Ureter (tissue), 1 donor: ENCODE data around the gene CAMKK2. TPM values are rescaled to one million over a fixed set of nuclear protein-coding genes. Genes with fewer than 3 reads are reported as not detected.
"Not testable (repeated sequence)": the region's sequence is repeated elsewhere in the genome, so short reads cannot be mapped to it uniquely, and the experiment has no call there.

Experiments used
- DNase-seq: peaks from one replicate; pipeline ENCODE4 v3.0.0-alpha.2; 2020; ENCODE audit warnings: low spot score
- total RNA-seq: library from RNA; stranded (reverse); gene quantifications from one replicate; pipeline ENCODE4 v1.2.4, GENCODE V29; 2023
- donor health status: DM: yes; HTN: yes; CAD: no.

CAMKK2 gene
- total RNA-seq, 1 donor from 2014 or later = 38.8 TPM

- no peak for DNase-seq
Observed at GRCh38 chr12:121245951-121246350, 50.6 kb downstream of the CAMKK2 start.

DNA sequence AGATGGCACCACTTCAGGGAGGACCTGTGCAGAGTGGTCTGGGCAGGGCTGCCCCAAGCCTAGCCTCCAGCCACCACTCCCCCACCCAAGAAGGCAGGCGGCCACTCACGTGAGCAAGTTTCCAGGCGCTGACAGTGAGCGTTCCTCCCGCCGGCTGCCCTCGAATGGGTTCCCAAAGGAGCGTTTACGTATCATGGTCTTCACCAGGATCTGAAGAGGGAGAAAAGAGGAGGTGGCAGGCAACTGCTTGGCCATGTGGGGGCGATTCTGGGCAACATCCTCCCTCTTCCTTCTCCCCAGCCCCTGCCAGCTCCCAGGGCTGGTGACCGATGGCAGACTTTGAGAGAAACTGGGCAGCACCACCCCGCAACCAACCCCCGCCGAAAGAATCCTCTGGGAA is 51.5 kb downstream of the CAMKK2 start:
- DNase-seq = no peak

DNA sequence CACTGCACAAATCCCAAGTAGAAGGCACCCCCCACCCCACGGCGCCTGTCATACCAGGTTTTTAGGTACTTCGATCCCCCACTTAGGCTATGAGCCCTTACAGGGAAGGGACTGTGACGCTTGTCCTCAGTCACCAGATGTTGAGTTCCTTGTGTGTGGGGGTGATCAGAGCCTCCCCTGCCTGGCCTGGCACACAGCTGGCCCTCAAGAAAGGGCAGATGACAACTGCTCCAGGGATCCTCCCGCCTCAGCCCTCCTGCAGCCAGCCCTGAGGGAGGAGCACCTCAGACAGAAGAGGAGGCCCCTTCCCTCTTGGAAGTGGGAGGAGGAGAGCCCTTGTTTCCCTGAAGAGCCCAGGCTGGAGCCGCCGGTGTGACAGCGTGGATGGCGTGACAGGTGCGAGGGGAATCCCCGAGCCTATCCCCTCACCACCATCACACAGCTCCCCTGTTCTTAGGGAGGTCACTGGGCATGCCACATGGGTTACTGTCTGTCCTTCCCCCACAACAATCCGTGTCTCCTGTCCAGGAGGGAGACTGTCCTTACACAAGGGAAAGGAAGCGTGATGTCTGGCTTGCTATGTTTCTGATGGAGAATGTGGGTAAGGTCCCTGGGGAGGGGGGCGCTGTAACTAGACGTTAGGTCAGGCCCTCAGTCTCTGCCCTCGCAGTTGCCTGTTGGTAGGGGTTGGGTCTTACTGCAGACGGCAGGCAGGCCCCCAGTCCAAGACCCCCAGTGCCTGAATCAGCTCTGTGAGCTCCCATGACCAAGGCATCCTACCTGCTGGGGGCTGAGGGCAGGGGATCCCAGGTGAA is 55.1 kb downstream of the CAMKK2 start:
- DNase-seq = peak; percentile 55

DNA sequence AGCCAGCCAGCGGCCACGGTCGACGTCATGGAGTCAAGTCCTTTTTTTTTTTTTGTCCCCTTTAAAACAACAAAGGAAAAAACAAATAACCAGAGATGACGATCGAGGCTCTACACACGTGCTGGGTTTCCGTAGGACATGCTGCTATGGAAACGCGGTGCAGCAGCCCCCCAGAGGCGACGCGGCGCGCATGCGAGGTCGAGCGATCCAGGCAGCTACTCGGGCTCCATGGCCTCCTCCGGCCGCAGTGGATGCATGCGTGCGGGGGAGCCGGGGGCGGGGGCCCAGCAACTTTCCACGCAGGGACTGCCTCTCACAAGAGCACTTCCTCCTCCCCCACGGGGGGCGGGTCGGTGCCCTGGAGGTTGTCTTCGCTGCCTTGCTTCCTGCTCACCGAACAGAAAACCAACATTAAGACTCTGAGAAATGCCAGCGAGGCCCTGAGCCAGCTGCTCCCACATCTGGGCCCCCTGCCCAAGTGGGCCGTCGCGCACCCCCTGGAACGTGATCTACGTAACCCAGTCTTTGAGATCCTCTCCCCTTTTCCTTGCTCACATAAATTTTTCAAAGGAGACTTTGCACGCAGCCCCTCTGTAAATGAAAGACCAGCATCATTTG is 55.9 kb downstream of the CAMKK2 start:
- DNase-seq = peak; percentile 86

DNA sequence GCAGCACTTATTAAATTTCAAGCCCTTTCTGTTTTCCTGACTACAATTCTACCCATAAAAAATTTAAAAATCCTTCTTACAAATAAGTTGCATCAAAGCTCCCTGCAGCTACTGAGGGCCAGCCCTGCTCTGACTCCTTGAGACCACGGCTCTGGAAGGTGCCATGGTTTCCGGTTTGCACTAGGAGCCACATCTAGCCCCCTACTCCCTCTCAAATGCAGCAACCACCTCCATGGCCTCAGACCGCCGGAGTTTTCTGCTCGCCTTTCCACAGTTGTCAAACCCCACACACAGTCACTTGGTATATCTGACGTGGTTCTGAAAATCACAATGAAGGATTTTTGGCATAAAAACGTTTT is 56.5 kb downstream of the CAMKK2 start:
- no peak for DNase-seq

DNA sequence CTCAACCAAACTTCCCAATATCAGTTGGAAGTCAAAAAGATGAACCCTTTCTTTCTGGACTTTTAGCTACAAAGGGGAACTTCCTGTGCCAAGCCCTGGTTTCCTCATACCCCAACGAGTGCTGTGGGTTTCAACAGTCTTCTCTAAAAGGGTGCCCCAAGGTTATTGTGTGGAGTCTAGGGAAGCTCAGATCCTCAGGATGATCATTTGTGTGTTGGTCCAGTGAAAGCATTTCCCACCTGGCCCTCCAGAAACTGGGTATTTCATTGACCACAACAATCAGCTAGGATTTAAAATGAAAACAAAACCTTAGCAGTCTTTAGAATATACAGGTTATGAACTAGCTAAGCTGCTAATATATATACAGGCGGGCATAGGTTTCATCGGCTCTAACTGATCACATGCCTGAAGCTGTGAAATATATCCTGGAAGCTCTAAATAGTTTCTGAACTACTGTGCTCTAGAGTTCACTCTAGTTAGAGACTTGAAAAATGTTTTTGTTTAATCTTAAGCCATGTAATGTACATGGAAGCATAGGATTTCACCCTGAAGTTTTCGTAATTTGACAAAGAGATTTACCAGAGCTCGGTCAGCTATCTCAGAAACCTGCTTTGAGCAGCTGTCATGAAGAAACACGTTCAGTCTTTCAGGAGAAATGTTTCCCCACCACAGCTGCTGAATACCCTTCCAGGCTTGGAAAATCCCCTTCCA is 57.0 kb downstream of the CAMKK2 start:
- DNase-seq = no peak

DNA sequence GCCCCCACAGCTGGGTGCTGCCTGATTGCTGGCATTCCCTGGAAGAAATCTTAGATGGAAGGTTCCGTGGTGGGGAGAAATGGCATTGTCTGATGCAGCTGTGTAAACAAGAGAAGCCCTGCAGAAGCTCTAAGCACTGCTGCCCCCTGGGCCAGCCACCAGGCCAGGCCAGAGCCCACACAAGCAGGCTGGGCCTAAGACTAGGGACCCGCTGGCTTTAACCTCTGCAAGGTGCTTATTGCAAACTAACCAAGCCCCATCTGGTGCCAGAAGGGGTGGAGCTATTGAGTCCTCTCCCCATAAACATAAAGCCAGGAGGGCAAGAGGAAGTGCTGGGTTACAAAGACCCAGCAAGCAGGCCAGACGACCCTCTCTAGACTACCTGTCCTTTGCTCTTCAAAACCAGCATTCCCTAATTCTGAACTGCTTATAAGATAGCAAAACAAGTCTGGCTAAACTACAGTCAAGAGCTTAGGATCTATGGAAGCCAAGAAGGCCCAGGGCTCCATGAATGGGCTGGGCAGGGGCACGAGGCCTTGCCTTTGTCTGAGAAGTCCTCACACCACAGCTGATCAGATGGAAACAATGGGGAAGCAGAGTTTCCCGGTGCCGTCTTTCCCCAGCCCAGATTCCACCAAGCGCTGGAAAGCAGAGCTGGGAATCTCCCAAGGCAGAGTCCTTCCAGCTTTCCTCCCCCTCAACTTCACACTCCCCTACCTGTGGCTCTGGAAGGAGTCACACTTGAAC is 57.7 kb downstream of the CAMKK2 start:
- DNase-seq = no peak

GRCh38 chr12:121238086-121238485 is 58.4 kb downstream of the CAMKK2 start:
- no peak for DNase-seq

DNA sequence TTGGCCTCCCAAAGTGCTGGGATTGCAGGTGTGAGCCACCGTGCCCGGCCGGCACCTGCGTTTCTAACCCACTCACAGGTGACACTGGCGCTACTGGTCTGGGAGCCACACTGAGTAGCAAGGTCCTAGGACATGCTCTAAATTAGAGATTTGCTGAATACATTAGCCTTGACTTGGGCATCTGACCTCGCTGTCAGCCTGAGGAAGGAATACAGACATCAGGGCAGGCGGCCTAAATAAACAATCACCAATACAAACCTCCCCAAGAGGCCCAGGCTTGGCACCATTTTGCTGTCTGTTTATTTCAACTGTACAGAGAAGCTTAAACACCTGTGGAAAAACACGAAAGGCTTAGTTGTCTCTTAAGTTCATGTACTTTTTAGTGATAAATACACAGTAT is 59.1 kb downstream of the CAMKK2 start:
- DNase-seq = no peak

DNA sequence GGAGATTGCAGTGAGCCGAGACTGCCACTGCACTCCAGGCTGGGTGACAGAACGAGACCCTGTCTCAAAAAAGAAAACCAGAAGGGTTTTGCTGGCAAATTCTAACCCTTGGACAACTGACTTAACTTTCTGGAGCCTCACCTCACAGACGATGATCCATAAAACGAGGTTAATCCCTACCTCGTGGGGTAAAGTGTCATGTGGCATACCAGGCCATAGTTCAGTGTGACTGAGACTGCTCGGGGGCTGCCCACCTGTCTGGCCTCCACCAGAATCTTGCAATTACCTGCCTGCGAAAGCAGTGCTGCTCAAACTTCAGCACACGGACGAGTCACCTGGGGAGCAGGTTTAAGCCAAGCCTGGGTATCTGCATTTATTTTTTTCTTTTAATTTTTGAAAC is 59.7 kb downstream of the CAMKK2 start:
- no peak for DNase-seq

DNA sequence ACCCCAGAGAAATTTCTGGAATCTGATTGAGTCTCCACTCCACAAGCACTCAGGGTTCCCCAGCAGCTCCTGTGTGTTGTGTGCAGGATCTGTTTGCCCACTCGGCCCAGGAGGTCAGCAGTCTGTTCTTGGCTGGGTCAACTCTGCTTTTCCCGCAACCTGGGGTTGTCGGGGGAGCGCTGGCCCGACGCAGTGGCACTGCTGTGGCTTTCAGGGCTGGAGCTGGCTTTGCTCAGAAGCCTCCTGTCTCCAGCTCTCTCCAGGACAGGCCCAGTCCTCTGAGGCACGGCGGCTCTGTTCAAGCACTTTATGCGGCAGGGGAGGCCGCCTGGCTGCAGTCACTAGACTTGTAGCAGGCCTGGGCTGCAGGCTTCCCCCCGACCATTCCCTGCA is 62.9 kb downstream of the CAMKK2 start:
- no peak for DNase-seq

- DNase-seq = no peak
Observed at GRCh38 chr12:121232977-121233627, 63.4 kb downstream of the CAMKK2 start.

DNA sequence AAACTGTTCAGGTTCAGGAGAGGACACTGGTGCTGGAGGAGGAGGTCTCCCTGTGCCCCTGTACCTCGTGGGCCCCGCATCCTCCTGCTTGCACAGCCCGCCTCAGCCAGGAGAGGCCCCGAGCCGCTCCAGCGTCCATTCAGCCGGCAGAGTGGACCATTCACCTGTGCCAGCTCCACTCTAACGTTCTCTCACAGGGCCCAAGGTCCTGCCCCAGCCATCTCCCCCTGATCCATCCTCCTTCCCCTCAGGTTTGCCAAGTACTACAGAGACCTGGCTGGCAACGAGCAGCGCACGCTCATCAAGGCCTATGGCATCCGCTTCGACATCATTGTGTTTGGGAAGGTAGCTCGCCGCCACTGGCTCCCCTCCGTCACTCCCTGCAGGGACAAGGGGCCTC is 64.3 kb downstream of the CAMKK2 start:
- no peak for DNase-seq

DNA sequence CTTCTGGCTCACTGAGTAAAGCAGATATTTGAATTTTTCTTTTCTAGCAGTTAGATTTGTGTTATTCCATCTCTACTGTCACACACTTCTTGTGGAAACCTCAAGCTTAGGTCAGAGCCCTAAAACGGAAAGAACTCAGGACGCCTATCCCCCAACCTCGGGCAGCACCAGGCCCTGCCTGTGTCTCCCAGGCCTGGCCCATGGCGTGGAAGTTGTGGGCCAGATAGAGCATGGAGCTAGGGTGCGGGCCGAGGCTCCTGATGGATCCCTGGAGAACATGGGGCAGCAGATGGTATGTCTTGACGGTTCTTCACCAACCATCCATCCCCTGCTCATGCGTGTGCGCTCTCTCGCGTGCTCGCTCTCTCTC is 66.0 kb downstream of the CAMKK2 start:
- DNase-seq = no peak

DNA sequence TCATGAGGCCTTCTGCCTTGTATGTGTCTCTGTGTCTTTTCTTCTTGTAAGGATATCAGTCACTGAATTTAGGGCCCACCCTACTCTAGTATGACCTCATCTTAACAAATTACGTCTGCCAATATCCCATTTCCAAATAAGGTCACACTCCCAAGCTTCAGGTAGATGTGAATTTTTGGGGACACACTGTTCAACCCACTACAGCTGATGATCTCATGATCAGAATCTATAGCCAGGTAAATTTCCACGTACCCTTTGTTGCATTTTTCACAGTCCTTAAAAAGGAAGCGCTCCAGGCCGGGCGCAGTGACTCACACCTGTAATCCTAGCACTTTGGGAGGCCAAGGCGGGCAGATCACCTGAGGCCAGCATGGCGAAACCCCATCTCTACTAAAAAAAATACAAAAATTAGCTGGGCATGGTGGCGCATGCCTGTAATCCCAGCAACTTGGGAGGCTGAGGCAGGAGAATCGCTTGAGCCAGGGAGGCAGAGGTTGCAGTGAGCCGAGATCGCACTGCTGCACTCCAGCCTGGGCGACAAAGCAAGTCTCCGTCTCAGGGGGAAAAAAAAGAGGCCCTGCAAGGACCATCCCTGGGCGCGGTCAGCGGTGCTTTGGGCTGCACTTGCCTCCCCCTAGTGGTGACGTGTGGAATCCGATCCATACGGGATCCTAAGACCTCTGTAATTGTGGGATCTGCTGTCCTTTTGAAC is 66.5 kb downstream of the CAMKK2 start:
- peak; percentile 76 for DNase-seq

GRCh38 chr12:121228919-121229665 is 67.4 kb downstream of the CAMKK2 start:
- DNase-seq = no peak

DNA sequence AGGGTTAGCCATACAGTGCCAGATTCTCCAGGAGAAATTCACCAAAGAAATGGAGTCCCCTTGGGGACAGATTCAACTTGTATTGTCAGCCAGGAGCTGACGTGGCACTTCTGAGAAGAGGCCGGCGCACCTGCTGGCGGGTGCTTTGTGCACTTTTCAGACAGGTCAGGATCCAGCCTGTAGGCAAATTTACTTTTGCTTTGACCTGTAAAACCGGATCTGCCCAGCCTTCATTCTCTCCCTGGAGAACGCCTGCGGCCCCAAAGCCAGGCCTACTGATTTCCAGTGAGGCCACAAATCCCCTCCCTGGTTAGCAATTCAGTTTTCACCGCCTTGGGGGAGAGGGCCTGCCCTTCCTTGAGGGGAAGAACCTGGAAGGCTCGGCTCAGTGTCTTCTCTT is 69.2 kb downstream of the CAMKK2 start:
- DNase-seq = peak; percentile 76

GRCh38 chr12:121226871-121227270 is 69.6 kb downstream of the CAMKK2 start:
- not testable (repeated sequence) for DNase-seq

DNA sequence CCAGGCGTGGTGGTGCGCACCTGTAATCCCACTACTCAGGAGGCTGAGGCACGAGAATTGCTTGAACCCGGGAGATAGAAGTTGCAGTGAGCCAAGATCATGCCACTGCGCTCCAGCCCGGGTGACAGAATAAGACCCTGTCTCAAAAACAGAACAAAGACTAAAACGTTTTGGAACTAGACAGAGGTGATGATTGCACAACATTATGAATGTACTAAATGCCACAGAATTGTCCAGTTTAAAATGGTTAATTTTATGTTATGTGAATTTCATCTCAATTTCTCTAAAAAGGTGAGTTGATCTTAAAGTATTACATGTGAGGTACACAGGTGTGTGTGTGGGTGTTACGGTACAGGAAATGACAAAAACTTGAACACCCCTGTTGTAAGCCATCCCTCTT is 70.1 kb downstream of the CAMKK2 start:
- DNase-seq = no peak

DNA sequence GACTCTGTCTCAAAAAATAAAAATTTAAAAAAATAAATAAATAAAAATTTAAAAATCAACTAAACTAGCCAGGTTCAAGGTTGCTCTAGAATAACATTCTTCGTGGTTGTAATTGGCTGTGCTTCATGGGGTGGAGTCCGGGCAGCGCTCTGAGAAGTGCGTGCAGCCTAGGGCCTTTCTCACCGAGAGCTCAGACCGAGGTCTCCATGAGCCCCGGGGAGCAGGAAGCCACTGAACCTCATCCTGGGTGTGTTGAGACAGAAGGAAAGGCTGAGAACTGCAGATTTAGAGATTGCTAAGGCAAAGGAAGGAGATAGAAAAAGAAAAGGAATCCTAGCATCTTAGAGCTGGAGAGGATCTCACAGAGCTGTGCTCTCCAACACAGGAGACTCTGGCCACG is 71.9 kb downstream of the CAMKK2 start:
- DNase-seq = no peak
